NB4 (cell line): ENCODE data around the gene UNC45B.

Experiments used
- MYC ChIP-seq: IDR thresholded peaks from 2 replicates; pipeline ENCODE4 v1.6.1; 2011; ENCODE audit warnings: low read depth, low read length
- POLR2A ChIP-seq: IDR thresholded peaks from 2 replicates; pipeline ENCODE4 v1.6.1; 2011; ENCODE audit warnings: mild to moderate bottlenecking; ENCODE audit not compliant: insufficient read length; ENCODE audit errors: extremely low read depth
- TF ChIP-seq, protein P1 (sequence below): IDR thresholded peaks from one replicate; pipeline ENCODE4 v1.5.1; 2012; ENCODE audit warnings: low read depth, low read length

DNA sequence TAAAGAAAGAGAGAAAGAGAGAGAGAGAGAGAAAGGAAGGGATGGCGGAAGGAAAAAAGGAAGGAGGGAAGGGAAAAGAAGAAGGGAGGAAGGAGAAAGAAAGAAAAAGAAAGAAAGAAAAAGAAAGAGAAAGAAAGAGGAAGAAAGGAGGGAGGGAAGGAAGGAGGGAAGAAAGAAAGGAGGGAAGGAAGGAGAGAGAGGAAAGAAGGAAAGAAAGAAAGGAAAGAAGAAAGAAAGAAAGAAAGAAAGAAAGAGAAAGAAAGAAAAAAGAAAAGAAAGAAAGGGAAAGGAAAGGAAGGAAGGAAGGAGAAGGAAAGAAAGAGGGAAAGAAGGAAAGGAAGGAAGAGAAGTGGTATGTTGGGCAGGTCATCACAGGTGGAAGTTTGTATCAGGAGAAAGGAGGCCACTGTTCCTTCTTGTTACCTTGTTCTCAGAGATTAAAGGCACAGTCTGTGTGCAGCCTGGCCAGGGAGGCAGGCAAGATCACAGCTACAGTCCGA, 27.3 kb downstream of the UNC45B start:
- TF ChIP-seq, protein P1, sequence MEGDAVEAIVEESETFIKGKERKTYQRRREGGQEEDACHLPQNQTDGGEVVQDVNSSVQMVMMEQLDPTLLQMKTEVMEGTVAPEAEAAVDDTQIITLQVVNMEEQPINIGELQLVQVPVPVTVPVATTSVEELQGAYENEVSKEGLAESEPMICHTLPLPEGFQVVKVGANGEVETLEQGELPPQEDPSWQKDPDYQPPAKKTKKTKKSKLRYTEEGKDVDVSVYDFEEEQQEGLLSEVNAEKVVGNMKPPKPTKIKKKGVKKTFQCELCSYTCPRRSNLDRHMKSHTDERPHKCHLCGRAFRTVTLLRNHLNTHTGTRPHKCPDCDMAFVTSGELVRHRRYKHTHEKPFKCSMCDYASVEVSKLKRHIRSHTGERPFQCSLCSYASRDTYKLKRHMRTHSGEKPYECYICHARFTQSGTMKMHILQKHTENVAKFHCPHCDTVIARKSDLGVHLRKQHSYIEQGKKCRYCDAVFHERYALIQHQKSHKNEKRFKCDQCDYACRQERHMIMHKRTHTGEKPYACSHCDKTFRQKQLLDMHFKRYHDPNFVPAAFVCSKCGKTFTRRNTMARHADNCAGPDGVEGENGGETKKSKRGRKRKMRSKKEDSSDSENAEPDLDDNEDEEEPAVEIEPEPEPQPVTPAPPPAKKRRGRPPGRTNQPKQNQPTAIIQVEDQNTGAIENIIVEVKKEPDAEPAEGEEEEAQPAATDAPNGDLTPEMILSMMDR, result no peak
- TF ChIP-seq POLR2A (no peak), MYC (no peak)
